Cerebellar cortex (tissue), 1 donor: ENCODE data around the gene VPS45.

Source experiments
- DNase-seq: peaks from one replicate; pipeline ENCODE4 v3.0.0-alpha.2; 2015; ENCODE audit warnings: low spot score

VPS45 gene

DNA sequence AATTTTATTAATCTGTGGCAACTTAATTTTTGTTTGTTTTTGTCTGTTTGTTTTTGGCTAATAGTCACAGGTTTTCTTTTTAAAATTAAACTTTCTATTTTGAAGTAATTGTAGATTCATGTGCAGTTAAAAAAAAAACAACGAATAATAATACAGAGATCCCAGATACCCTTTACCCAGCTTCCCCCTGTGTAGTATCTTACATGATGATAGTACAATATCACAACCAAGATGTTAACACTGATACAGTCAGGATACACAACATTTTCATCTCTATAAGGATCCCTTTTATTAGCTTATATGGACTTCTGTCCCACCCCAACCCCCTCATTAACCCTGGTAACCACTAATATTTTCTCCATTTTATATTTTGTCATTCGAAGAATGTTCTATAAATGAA, 5.9 kb downstream of the VPS45 start:
- no peak for DNase-seq

DNA sequence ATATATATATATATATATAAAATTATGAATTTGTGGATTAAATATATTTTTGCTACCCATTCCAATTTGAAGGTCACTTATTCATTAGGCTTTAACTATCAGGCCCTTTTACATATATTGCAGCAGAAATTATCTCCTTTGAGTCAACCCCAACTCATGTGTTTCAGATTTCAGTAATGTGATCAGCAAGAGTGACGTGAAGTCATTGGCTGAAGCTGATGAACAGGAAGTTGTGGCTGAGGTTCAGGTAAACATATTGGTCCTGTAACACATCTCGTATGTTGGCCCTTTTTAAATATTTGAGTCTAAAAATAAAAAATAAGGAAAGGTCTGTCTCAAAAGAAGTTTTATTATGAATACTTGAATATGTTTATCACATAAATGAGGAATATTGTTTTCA, 8.5 kb downstream of the VPS45 start:
- DNase-seq, result no peak

DNA sequence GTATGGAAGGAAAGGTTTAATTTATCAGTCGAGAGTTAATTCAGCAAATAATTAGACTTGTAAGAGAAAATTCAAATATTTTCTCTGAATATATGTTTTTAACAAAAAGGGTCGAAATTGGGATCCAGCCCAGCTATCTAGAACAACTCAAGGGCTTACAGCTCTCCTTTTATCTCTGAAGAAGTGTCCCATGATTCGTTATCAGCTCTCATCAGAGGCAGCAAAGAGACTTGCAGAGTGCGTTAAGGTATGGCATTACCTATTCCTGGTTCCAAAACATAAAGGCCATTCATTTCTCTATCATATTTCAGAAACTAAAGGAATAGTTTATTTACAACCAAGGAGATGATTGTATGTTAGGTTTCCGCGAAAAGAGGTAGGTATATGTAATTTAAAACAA, 9.4 kb downstream of the VPS45 start:
- no peak for DNase-seq

DNA sequence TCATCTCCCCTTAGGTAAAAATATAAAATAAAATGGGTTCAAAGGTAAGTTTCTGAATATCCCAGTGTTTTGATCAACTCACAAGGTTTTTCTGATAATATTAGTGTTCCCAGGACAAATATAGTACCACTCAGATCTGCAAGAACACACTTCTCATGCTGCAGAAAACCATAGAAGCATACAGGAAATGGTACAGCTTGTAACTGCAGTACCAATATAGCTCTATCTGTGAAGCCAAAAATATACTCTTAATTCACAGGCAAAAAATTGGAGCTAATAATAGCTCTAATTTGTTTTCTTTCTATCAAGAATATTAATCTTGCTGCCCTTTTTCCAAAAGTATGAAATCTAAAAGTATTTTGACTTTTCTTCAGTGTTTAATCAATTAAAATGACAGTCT, 13.2 kb downstream of the VPS45 start:
- no peak for DNase-seq

DNA sequence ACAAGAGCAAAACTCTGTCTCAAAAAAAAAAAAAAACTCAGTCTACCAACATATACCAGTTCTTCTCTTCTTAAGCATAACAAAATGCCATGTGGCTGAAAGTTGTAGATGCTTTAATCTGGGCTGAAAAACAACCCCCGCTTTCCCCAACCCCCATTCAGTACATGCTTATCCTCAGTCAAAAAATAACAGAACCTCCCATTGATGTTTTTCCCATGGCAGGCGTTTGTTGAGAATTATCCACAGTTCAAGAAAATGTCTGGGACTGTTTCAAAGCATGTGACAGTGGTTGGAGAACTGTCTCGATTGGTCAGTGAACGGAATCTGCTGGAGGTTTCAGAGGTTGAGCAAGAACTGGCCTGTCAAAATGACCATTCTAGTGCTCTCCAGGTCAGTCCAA, 14.9 kb downstream of the VPS45 start:
- no peak for DNase-seq

DNA sequence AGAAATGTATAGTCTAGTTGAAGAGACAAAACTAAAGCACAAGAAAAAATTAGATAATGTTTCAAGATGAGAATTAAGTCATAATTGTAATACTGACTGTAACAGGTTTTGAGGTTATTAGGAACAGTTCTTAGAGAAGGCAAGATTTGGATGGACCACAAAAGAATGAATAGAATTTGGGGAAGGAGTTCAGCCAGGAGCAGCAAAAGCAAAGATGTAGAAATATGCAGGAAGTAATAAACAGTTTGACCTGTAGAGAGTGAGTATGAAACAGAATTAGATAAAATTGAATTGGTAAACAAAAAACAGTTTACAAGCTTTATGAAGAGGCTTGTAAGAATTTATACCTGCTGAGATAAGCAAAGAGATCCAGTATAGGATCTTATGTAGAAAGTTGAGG, 16.3 kb downstream of the VPS45 start:
- no peak for DNase-seq

DNA sequence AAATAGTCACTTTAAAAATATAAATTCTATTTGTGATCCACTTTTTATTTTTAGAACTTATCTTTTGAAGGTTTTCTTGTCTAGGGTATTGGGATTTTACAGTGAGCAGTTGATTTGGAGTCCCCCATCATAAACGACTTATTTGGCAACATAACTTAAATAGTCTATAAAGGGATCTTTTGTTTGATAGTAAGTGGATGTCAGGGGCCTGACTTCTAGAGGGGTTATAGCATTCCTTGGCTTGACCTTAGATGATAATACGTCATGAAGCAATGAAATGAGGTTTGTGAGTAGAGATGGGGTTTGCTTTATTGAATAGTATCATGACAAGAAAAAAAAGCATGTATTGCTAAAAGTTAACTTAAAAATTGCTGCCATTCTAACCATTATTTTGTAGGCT, 17.8 kb downstream of the VPS45 start:
- DNase-seq, result no peak

DNA sequence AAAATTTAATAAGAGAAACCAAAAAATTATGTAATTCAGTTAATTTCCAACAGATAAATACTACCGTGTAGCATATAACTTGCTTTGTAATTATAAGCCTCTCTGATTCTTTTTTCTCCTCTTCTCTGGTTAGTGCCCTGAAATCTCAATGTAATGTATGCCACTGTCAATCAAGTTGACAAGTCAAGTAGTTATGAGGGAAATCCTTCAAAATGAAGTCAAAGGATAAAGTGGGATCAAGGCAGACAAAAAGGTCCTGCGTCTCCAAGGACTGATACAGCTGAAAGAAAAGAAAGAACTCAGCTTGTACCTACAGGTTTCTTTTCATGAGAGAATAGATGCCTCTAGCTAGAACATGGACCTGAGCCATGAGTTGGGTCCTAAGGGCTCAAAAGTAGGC, 19.8 kb downstream of the VPS45 start:
- no peak for DNase-seq

DNA sequence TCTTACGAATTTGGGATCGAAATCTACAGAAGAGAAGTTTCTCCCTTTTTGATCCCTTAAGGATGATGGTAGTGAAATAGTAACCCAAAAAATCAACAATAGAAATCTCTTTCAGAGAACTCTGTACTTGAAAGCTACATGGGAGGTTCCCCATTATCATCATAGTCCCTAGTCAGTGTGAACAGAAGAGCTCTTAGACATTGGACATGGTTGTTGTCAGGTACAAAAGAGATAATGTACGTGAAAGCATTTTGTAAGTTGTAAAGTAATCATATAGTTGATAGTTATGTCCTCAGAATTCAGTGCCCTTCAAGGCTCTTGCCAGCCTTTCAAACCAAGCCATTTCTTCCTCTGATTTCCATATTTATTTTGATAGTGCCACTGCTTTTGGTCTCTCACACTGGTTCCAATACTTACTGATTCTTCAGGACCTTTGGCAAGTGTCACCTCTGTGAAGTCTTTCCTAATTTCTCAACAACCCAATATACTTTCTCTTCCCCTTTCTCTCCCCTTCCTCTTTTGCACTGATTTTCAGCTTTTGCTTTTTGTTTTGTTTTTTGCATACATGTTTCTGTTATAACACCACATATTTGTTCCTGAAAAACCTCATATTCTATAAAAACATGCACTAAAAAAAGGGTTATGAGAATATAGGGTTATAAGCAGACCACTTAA, 22.4 kb downstream of the VPS45 start:
- no peak for DNase-seq

DNA sequence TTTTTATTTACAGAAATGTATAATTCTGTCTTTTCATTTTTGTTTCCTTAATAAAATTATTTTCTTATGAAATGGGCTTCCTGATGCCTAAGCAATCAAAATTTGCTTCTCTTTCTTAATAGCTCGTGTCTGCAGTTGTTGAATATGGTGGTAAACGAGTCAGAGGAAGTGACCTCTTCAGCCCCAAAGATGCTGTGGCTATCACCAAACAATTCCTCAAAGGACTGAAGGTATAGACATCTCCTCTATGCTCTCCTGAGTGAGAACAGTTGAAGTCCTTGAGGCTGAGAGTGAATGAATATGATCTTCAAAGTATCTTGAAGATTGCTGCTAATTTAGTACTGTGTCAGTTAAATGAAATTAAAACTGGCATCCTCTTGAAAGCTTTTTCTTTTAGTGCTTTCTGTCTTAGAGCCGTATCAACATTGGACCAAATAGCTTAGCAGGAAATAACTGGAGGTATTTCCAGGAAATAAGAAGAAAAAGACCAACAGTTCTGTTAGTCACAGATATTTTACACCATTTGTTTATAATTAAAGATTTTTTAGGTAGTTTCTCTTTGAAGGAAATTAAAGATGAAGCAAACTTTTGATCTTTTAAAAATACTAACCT, 24.7 kb downstream of the VPS45 start:
- no peak for DNase-seq

DNA sequence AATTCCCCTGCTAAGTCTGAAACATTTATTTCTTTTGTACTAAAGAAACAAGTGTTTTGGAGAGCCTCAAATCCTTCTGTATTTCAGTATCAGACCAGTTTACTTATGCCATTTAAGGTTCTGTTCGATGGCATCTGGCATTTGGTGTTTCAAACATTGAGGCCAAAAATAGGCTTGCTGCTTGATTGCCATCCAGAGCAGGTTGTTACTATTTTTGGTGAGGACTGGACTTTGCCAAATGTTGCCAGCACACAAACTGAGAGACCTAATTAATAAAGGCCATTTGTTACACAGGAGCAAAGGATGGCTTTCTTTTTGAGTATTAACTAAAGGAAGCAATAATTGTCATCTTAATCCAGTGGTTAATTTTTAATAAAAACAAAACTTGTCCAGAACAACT, 26.2 kb downstream of the VPS45 start:
- DNase-seq, result peak; percentile 99

DNA sequence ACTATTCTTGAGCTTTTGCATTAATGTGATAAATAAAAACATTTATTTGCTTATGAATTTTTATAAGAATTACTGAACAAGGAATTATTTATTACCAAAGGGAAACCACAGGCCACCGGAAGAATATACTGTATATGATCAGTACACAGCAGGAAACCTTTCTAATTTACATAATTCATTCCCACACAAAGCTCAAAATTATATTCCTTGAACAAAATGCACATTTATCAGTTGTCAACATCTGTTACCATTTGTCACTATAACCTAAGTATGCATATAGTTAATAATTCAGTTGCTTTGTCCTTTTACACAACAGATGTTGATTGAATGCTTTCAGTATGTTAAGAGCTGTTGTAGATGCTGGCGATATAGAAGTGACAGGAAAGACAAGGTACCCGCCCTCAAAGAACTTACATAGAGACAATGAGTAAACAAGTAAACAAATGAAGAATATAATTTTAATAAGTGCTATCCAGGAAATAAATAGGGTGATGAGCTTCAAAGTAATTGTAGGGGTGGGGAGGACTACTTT, 27.2 kb downstream of the VPS45 start:
- DNase-seq, result no peak

DNA sequence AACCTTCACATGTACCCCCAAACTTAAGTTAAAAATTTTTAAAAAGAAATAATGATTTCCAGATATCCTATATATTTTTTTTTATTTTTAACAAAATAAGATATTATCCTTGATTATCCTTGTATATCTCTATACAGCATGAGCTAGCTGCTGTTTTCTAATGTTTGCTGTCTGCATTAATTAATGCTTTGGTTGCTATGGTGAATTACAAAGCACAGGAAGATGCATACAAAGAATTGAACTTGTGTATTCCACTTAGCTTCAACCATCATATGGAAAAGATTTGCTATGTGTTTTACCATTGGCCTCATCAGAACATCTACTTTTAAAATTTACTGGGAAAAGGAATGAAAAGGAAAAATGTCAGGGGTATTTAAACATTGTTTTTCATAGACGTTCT, 35.4 kb downstream of the VPS45 start:
- DNase-seq, result no peak

DNA sequence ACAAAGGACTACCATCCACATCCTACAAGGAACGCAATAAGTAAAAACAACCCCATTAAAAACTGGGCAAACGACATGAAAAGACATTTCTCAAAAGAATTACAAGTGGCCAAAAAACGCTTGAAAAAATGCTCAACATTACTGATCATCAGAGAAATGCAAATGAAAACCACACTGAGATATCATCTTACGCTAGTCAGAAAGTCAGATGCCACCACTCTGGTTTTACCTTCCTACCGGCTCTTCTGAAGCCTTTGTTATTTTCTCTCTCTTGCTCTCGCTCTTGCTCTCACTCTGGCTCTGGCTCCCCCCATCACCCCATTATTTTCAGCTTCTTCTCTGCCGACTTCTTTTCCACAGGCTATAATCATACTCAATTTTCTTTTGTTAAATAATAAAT, 38.8 kb downstream of the VPS45 start:
- DNase-seq, result no peak

DNA sequence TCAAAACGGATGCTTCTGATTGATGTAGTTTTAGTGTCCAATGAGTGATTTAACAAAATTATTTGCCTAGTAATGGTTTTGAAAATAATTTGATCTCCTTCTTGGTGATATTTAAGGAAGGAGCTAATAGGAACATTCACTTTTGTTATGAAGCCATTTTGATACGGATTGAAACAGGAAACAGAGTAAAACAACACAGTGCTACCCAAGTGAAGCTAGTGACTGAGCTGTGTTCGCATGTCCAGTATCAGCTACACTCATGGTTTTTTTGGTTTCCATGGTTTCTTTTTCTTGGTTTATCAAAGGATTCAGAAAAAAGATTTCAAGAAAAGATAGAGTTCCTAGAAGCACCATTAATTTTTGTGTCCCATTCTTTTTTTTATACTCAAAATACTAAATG, 42.0 kb downstream of the VPS45 start:
- no peak for DNase-seq

DNA sequence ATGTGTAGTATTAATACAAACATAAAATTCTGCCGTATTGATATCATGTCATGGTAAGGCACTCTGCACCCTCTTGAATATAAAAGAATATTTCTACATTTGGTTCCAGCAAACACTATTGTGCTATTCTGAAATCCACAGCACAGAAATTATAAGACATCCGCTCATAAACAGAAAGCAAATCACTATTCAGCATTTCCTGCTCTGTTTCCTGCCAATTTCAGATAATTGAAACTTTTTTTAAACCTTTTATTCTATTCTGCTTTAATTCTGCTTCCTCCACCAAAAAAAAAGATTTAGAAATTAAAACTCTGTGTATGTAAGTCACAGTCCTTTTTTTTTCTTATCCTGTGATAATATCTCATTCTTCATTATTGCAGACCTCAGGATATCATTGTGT, 42.5 kb downstream of the VPS45 start:
- no peak for DNase-seq

DNA sequence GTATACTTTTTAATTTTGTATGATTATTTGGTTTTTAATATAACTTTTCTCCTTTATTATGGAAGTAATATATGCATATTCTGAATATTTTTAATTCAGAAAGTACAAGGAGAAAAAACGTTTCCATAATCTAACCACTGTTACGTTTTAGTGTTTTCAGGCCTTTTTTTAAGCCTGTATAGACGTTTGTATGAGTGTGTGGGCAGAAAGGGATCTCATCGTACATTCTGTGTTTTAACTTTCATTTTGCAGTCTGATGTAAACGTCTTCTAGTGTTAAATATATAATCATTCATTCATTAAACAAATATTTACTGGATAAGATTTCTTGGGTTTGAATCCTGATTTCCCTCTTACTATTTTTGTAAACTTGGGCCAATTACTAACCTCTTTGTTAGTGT, 44.1 kb downstream of the VPS45 start:
- no peak for DNase-seq

DNA sequence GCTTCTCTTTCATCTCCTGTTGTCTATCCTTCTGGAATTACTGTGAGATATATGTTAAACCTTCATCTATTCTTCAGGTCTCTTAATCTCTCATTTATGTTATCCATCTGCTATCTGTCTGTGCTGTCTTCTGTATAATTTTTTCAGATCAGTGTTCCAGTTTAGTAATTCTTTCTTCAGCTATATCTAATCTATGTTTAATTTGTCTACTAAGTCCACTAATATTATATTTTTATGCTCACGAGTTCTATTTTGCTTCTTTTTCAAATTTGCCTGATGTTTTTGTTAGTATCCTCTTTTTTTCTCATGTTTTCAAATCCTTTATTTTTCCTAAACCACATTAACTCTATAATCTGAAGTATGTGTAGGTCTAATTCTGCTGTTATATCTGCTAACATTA, 47.5 kb downstream of the VPS45 start:
- no peak for DNase-seq

DNA sequence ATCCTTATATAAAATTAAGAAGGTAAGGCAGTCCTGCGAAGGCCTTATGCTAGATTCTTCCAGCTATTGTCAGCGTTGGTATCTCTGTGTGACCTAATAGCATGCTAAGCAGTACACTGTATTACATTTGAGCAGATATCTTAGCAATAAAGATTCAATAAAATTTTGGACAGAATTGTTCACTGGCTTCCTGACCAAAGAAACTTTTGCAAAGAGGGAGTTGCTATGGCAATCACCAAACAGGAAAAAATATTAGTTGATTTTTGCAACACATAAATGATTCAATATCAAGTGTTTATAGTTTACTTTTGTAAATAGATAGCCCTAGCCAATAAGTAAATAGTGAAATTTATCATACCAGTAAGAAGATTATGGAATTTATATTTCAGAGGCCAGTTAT, 51.1 kb downstream of the VPS45 start:
- no peak for DNase-seq

DNA sequence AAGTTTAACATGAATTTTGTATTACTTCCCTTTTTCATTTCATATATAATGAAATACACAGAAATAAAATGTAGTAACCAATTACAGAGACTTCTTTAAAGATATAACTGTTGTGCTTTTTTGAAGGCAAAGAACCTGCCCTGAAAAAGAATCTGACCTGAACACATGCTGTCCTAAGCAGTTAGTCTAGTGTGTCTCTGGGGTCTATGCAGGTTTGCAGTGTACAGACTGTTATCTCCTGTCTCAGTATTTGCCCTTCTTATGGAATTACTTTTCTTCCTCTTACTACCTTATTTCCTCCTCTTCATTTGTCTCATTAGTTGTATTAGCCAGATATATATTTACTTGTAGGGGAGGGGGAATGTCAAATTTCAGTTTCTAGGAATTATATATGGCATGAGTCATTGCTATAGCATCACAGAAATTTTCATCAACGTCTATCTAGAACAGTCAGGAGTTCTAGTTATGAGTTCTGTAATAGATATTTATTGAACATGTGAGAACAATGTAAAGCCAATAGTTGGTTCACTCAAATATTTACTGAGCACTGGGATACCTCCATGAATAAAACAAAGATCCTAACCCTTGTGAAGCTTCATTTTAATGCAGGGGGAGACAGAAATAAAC, 53.8 kb downstream of the VPS45 start:
- no peak for DNase-seq

DNA sequence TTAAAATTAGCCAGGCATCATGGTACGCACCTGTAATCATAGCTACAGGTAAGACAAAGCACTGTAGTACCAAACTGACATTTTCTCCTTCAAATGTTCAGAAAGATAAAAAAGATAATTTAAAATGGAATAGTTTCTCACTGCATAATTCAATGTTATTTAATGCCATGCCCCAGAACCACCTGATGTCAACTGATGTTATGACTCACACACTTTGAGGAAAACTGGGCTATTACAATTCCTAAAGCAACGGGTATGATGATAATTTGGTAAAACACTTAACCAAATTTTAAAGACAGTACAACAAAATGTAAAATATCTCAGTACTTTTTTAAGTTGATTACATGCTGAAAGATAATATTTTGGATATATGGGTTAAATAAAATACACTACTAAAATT, 59.2 kb downstream of the VPS45 start:
- no peak for DNase-seq

DNA sequence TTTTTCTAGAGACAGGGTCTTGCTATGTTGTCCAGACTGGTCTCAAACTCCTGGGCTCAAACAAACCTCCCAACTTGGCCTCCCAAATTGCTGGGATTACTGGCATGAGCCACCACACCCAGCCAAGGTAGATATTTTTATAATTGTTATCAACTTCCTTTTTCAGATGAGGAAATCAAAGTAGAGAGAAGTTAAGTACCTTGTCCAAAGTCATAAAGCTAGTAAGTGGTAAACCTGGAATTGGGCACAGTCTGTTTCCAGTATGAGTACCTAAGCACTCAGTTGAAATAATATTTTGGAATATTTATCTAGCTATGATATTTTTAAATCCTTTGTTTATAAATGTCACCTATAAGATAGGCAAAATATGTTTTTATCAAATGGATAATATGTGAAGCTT, 59.9 kb downstream of the VPS45 start:
- no peak for DNase-seq

DNA sequence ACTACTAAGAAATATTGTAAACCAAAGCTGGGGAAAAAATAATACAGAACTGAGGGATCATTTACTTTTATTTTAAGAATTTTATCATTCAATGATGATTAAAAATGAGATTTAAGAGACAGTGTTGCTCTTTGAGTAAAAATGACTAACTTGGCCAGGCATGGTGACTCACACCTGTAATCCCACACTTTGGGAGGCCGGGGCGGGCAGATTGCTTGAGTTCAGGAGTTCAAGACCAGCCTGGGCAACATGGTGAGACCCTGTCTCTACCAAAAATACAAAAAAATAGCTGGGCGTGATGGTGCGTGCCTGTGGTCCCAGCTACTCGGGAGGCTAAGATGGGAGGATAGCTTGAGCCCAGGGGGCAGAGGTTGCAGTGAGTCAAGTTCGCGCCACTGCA, 60.3 kb downstream of the VPS45 start:
- DNase-seq, result no peak

DNA sequence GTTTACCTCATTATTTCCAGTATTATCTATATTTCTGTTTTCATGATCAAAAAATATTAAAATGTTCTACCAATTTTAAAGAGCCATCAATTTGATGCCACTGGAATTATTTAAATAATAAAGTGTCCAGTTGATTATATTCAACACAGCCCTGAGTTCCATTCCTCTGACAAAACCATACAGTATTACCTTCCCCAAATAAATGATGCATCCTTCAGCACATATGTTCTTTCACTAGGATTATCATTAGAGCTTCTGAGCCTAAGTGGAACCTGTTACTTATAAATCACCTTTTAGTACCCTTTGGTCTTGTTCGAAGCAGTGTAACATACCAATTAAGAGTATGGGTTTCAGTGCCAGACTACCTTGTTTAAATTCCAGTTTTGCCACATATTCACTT, 64.8 kb downstream of the VPS45 start:
- DNase-seq, result no peak
